Renal cortex interstitium (tissue), 11 donors: Measurements from ENCODE around the gene TUBG1. TPM values are rescaled to one million over a fixed set of nuclear protein-coding genes. Genes with fewer than 3 reads are reported as not detected.
"Not testable (repeated sequence)": the region's sequence is repeated elsewhere in the genome, so short reads cannot be mapped to it uniquely, and the experiment has no call there.

Source experiments
- DNase-seq, 11 donors: peaks; one replicate each; pipeline ENCODE4 v3.0.0-alpha.2; 2013; ENCODE audit warnings: low read depth in 9 of 11, low spot score in 4 of 11; ENCODE audit errors: extremely low read depth in 1 of 11
- polyA plus RNA-seq, 3 donors: library from polyadenylated mRNA; unstranded; fragments of 120-200 nt; gene quantifications; one replicate each; pipeline ENCODE4 v1.2.1, GENCODE V29; 2013; ENCODE audit not compliant: insufficient read length in 3 of 3

TUBG1 gene
- polyA plus RNA-seq, 3 donors = 49.6 to 66.9 (median 54.7) TPM

DNA sequence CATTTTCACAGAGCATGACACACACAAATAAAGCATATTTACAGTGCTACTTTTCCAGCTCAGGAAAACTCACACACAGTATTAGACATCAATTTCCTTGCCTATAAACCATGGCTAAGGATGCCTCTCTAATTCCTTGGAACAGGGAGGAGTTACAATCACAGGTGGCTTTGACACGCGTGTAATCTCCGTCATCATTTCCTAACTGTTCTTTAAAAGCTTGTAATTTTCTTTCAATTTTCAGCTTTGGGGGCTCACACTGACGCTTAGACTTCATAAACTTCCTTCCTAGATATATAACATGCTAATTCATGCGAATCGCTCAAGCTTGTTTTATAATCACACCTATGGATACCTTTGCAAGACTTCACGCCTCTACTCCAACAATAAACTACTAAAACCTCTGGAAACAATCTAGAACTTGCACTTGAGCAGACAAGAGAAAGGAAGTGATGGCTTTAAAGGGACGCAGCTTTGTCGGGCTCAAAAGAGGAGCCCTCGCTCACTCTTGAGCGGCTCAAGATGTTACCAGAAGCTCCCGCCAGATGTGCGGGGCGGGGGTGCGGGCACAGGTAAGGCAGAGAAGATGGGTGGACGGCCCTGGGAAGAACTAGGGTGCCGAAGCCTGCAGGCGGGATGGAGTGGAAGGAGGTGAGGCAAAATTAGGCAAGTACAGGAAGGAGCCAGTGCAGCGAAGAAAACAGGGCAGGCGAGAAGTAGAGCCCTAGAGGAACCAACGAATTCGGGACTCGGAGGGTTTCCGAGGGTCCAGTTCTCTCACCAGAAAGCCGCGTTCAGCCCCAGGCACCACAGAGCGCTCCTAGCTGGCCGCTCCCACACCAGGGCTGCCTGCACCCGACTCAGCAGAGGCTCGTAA lies 940 bp upstream of the TUBG1 start:
- DNase-seq = peak in 2 of 11 donors; percentile 6 to 10

DNA sequence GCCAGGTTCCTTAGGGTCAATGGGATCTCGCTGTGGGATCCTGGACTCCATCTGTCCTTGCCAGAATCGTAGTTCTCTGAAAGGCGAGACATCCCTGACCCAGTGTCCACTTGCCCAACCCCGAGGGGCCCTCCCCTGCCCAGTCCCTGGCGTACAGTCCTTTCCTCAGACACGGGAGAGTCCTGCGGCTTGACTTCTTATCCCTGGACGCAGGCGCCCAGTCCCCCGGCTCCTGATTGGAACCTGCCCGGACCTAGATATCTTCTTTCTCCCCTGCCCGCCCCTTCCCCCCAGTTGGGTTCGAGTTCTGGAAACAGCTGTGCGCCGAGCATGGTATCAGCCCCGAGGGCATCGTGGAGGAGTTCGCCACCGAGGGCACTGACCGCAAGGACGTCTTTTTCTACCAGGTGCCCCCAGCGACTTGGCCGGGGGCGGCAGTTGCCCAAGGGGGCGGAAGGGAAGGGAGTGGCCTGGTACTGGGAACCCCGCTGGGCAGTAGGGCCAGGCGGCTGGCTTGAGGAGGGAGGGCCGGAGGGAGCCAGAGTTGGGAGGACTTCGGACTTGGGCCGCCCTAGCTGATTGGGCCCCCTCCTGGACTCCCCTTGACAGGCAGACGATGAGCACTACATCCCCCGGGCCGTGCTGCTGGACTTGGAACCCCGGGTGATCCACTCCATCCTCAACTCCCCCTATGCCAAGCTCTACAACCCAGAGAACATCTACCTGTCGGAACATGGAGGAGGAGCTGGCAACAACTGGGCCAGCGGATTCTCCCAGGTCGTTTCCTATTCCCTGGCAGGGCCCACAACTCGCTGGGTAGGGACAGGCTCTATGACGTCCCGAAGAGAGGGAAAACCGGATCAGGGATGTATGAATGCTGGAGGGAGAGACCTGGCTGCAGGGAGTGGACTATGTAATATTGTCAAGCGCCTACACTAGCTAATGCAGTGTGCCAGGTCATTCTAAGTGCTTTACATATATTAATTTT lies 625 bp downstream of the TUBG1 start:
- peak in 1 of 11 donors; percentile 10 for DNase-seq

DNA sequence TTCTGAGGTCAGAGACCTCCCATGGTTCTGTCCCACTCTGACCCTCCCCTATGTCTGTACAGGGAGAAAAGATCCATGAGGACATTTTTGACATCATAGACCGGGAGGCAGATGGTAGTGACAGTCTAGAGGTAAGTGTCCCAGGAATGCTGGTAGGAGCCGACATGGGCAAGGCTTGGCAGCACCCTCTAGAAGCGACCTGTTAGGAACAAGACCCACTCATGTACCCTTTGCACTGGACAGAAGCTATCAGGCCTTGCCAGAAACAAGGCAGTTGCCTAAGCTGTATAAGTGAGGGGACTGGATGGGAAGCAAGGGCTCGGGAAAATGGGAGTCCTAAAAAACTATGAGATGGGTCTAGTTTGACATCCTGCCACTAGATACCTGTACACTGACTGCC lies 2.5 kb downstream of the TUBG1 start:
- DNase-seq = no peak

- DNase-seq = no peak
Measured at GRCh38 chr17:42613699-42614295, 4.3 kb downstream of the TUBG1 start.

- no peak for DNase-seq
Measured at GRCh38 chr17:42617956-42618431, 8.5 kb downstream of the TUBG1 start.

- no peak for DNase-seq
Measured at GRCh38 chr17:42618442-42619150, 9.1 kb downstream of the TUBG1 start.

DNA sequence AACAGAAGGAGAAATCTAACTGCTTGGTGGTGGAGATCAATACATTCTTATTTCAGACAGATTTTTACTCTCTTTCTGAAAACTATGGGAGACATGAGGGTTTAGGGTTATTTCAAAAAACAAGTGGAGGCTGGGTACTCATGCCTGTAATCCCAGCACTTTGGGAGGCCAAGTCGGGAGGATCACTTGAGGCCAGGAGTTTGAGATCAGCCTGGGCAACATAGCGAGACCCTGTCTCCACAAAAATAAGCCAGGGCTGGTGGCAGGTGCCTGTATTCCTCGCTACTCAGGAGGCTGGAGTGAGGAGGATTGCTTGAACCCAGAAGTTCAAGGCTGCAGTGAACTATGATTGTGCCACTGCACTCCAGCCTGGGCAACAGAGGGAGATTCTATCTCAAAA lies 12.5 kb downstream of the TUBG1 start:
- not testable (repeated sequence) for DNase-seq

DNA sequence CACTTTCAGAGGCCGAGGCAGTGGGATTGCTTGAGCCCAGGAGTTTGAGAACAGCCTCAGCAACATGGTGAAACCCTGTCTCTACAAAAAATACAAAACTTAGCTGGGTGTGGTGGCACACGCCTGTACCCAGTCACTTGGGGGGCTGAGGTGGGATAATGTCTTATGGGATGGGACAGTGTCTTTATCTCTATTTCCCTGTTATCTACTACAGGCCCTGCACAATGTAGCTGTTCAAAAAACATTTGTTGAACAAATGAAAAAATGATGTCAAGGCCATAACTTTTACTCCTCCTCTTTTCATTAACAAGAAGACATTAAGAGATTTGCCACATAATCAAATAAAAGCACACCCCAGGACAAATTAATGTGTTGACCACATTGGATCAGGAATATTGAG lies 13.8 kb downstream of the TUBG1 start:
- no peak for DNase-seq

GRCh38 chr17:42623732-42624596 lies 14.5 kb downstream of the TUBG1 start:
- DNase-seq = no peak

GRCh38 chr17:42627032-42627764 lies 17.7 kb downstream of the TUBG1 start:
- not testable (repeated sequence) for DNase-seq

DNA sequence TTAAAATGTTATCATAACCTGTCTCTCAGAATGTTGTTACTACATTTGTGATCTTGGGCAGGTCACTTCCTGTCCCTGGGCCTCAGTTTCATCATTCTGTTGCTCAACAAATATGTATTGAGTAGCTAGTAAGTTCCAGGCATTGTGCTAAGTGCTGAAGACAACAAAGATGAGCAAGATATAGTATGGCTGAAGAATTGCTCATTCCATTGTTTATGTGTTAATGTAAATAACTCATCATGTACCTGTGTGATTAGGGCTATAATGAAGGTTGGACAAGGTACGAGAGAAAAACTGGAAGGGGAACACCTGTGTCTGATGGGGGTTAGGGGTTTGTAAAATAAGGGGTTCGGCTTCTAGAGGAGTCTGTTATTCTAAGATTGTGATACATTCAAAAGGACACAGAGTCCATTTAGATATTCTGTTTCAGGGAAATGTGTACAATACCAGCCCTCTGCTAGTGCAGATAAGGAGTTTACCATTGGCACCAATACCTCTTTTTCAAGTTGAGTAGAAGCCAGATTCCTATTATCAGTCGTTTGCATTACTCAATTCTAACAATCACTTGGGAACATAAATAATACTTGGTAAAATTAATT lies 20.0 kb downstream of the TUBG1 start:
- DNase-seq = no peak

DNA sequence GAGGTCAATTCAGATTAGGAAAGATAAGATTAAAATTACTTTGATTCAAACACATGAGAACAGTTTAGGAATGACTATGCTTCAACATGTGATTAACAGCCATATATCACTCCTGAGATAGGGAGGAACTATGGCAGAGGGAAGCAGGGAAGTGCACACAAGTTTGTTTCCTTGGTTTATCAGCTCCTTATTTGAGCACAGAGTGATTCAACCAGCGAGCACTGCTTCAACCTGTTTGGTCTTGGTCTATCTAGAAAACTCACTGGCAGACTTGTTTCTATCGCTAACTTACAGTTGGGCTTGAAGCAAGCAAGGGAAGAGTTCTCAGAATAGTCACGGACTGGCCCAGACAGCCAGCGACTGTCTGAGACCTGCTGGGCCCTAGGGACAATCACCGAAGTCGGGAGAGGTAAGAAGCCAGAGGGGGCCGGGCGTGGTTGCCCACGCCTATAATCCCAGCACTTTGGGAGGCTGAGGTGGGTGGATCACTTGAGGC lies 23.5 kb downstream of the TUBG1 start:
- DNase-seq = no peak

DNA sequence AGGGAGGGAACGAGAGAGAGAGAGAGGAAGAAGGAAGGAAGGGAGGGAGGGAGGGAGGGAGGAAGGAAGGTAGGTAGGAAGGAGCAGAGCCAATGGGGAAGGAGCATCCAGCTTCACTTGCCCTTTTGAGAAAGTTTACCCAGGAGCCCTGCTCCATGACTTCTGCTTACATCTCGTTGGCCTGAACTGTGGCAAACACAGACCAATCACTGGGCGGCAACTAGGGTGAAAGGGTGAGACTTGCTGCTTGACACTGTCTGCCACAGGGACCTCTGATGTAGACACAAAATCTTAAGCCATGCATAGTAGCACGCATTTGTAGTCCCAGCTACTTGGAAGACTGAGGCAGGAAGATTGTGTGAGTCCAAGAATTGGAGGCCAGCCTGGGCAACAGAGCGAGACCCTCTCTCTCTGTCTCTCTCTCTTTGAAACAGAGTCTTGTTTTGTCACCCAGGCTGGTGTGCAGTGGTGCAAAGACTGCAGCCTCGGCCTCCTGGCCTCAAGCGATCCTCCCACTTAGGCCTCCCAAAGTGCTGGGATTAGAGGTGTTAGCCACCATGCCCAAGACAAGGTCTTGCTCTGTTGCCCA lies 30.1 kb downstream of the TUBG1 start:
- DNase-seq = no peak

DNA sequence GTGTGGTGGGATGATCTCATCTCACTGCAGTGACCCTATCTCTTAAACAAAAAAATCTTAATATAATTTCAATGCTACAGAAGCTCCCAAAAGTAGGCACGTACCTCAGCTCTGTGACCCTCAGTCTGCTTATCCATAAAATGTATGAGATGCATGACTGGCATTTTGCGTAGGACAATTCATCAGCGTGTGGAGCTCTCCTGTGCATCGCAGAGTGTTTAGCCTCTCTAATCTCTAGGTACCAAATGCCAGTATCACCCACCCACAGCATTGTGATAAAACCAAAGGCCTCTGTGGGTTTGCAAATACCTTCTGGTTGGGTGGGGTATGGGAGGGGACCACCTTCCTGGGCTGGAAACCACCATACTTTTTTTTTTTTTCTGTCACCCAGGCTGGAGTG lies 30.6 kb downstream of the TUBG1 start:
- DNase-seq = no peak

- DNase-seq = no peak
Measured at GRCh38 chr17:42642336-42642735, 32.9 kb downstream of the TUBG1 start.

DNA sequence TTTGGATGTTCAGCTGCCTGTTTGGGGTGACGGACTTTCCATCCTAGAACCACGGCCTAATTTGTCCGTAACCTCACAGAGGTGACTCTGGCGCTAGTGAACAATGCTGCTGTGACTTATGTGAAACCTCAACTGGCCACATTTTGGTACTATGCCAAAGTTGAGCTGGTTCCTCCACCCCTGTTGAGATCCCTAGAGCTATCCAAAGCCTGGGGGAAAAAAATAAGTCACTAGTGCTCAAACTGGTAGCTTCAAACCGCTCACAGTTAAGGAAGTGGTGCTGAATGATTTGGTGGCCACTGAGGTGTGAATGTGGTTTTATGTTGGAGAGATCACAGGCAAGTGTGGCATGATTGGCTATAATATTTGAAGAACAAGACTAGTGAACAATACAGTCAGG lies 38.3 kb downstream of the TUBG1 start:
- no peak for DNase-seq
